ENCODE results near the gene CASQ1. TPM values are rescaled to one million over a fixed set of nuclear protein-coding genes. Genes with fewer than 3 reads are reported as not detected.

The CASQ1 gene
- total and polyA plus RNA-seq, 7 donors = 0.28 to 9.4 (median 1.5) TPM; not detected in 1

DNA sequence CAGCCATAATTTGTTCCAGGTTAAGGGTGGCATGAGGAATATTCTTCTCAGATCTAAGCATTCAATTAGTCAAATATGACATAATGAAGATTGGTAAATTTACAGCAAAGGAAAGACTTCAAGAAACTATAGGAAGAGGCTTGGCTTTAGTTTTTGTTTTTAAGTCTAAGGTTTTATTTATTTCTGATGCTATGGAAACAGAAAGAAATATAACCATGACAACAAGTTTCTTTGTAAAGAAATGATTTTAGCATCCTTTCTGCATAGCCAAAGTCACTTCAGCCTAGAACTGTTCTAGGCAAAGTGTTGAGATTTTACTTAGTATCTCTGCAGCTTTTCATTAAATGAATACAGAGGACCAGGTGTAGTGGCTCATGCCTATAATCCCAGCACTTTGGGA is 42.5 kb downstream of the CASQ1 start:
- H3K9me3 ChIP-seq = no peaks in the 10 kb centered on the region
- TF ChIP-seq, protein P1, sequence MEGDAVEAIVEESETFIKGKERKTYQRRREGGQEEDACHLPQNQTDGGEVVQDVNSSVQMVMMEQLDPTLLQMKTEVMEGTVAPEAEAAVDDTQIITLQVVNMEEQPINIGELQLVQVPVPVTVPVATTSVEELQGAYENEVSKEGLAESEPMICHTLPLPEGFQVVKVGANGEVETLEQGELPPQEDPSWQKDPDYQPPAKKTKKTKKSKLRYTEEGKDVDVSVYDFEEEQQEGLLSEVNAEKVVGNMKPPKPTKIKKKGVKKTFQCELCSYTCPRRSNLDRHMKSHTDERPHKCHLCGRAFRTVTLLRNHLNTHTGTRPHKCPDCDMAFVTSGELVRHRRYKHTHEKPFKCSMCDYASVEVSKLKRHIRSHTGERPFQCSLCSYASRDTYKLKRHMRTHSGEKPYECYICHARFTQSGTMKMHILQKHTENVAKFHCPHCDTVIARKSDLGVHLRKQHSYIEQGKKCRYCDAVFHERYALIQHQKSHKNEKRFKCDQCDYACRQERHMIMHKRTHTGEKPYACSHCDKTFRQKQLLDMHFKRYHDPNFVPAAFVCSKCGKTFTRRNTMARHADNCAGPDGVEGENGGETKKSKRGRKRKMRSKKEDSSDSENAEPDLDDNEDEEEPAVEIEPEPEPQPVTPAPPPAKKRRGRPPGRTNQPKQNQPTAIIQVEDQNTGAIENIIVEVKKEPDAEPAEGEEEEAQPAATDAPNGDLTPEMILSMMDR (IDR thresholded peaks at IDR 0.05) = no peak
- TF ChIP-seq POLR2A (IDR thresholded peaks at IDR 0.05) (no peak), EP300 (IDR thresholded peaks at IDR 0.05) (no peak), POLR2AphosphoS5 (IDR thresholded peaks at IDR 0.05) (no peak)
- no peak for DNase-seq
- H3K36me3 ChIP-seq = peaks cover 24 to 96% (median 52%) of the 10 kb centered on the region in 4 donors
- H3K27me3 ChIP-seq = no peaks in the 10 kb centered on the region
- no peak overlapping the region for H3K27ac ChIP-seq
- intact Hi-C loops (cut with DNase I) = no loop called here
- no peak overlapping the region for H3K4me3 ChIP-seq
- no peaks in the 10 kb centered on the region for H3K4me1 ChIP-seq

DNA sequence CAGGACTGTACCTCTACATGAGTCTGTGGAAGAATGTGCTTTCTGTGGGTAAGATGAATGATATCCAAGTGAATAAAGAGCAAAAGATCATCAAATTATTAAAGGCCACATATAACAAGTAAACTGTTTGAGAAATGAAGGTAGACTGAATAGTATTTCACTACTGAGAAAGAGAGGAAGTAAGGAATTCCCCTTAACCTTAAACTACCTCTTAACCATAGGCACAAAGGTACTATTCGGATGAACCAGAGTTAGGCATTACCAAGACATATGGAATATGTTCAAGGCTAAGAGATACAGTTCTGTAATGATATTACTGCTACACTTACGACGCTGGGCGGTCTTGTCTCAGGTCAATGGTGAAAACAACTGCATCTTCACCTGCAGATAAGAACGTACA is 46.4 kb downstream of the CASQ1 start:
- TF ChIP-seq POLR2A (IDR thresholded peaks at IDR 0.05) (no peak), EP300 (IDR thresholded peaks at IDR 0.05) (no peak), POLR2AphosphoS5 (IDR thresholded peaks at IDR 0.05) (no peak)
- TF ChIP-seq, protein P1 (IDR thresholded peaks at IDR 0.05) = no peak
- Histone ChIP-seq H3K27ac (no peak overlapping the region), H3K4me3 (no peak overlapping the region), H3K9me3 (no peaks in the 10 kb centered on the region), H3K36me3 (peaks cover 27 to 95% (median 46%) of the 10 kb centered on the region in 4 donors), H3K4me1 (no peaks in the 10 kb centered on the region), H3K27me3 (no peaks in the 10 kb centered on the region)
- WGBS, 2 donors = 89 to 90% methylated on average over 5 of the region's 5 CpGs
- intact Hi-C loops (cut with DNase I) = no loop called here
- no peak for DNase-seq

DNA sequence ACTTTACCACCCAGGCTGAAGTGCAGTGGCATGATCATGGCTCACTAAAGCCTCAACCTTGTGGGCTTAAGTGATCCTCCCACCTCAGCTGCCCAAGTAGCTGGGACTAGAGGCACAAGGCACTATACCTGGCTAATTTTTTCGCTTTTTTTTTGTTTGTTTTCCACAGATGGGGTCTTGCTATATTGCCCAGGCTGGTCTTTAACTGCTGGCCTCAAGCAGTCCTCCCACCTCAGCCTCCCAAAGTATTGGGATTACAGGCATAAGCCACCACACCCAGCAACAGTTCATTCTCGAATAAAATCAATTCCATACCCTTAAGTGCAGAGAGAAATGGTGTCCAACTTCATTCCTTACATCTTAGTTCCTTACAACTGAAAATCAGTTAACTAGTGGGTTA is 47.2 kb downstream of the CASQ1 start:
- intact Hi-C loops (cut with DNase I) = no loop called here
- H3K27me3 ChIP-seq = no peaks in the 10 kb centered on the region
- no peak for DNase-seq
- H3K4me3 ChIP-seq = no peak overlapping the region
- H3K36me3 ChIP-seq = peaks cover 27 to 95% (median 46%) of the 10 kb centered on the region in 4 donors
- TF ChIP-seq, protein P1 (IDR thresholded peaks at IDR 0.05) = no peak
- no peak for TF ChIP-seq EP300 (IDR thresholded peaks at IDR 0.05)
- TF ChIP-seq POLR2A (IDR thresholded peaks at IDR 0.05) = no peak
- TF ChIP-seq POLR2AphosphoS5 (IDR thresholded peaks at IDR 0.05) = no peak
- 93 to 95% methylated on average over 2 of the region's 2 CpGs for WGBS, 2 donors
- no peaks in the 10 kb centered on the region for H3K9me3 ChIP-seq
- H3K27ac ChIP-seq = no peak overlapping the region
- H3K4me1 ChIP-seq = no peaks in the 10 kb centered on the region

DNA sequence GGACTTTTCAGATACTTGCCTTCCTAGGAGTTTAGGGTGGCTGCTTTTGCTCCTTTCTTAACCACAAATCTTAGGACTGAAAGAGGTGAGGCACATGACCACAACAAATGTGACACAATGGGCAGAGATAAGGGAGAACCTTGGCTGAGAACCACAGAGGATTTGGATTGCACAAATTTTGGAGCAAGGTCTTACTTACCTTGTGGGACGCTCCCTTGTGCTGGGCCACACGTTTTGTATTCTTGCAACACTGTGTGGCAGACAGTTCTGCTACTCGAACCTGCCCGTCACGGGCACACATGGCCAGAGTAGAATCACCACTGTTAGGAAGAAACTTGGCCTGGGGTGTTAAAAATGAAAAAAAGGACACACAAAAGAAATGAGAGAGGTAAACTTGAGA is 48.0 kb downstream of the CASQ1 start:
- intact Hi-C loops (cut with DNase I) = no loop called here
- Histone ChIP-seq H3K27me3 (no peaks in the 10 kb centered on the region), H3K4me3 (no peak overlapping the region), H3K36me3 (peaks cover 33 to 95% (median 46%) of the 10 kb centered on the region in 4 donors), H3K4me1 (peaks cover 0 to 1% (median 0%) of the 10 kb centered on the region in 4 donors), H3K27ac (no peak overlapping the region), H3K9me3 (no peaks in the 10 kb centered on the region)
- DNase-seq = no peak
- WGBS, 2 donors = 92 to 97% methylated on average over 5 of the region's 5 CpGs
- no peak for TF ChIP-seq POLR2AphosphoS5 (IDR thresholded peaks at IDR 0.05)

DNA sequence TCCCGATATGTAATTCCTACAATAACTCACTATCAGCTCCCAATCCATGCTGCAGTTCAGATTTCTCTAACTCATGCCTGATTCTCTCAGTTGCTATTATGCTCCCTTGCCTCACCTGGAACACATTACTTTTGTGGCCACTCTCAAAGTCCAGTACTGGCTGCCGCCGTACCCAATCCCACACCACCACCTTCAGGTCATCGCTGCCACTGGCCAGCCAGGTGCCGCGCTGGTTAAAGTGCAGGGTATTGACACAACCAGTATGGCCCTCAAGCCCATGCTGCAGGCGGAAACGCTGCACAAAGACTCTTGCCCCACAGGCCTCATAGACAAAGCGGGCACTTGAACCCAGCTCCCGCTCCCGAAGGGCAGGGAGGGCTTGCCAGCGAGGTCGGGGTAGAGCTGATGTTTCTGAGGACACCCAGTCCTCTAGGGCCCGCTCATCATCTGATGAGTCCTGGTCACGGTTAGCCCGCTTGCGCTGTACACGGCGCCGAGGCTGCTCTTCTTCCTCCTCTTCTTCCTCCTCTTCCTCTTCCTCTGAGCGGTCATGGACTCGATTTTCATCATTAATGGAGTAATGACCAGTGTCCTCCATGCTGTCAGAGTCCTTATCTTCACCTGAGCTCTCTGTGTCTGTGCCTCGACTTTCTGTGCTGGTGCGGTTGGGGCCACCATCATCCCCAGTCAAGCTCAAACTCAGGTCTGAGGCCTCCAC is 49.4 kb downstream of the CASQ1 start:
- no peak for TF ChIP-seq POLR2AphosphoS5 (IDR thresholded peaks at IDR 0.05)
- TF ChIP-seq POLR2A (IDR thresholded peaks at IDR 0.05) = no peak
- no peak for TF ChIP-seq EP300 (IDR thresholded peaks at IDR 0.05)
- TF ChIP-seq, protein P1 (IDR thresholded peaks at IDR 0.05) = no peak
- H3K9me3 ChIP-seq = no peaks in the 10 kb centered on the region
- no peak overlapping the region for H3K27ac ChIP-seq
- H3K4me3 ChIP-seq = no peak overlapping the region
- WGBS, 2 donors = 96 to 97% methylated on average over 24 of the region's 24 CpGs
- peaks cover 0 to 9% (median 4%) of the 10 kb centered on the region in 4 donors for H3K4me1 ChIP-seq
- intact Hi-C loops (cut with DNase I) = no loop called here
- DNase-seq = no peak
- peaks cover 33 to 93% (median 46%) of the 10 kb centered on the region in 4 donors for H3K36me3 ChIP-seq
- no peaks in the 10 kb centered on the region for H3K27me3 ChIP-seq
